Vagina (tissue), 2 donors: Measurements from ENCODE around the gene LRRC8E. TPM values are rescaled to one million over a fixed set of nuclear protein-coding genes. Genes with fewer than 3 reads are reported as not detected.

Source experiments
- DNase-seq, 2 donors: peaks; one replicate each; pipeline ENCODE4 v3.0.0-alpha.2; 2017; ENCODE audit errors: extremely low spot score in 2 of 2
- H3K27ac ChIP-seq: fragments of 200-600 bp; sonication (generic); one replicate; pipeline ENCODE4 v1.5.1; 2019
- H3K27me3 ChIP-seq: fragments of 200-600 bp; sonication (generic); one replicate; pipeline ENCODE4 v1.5.1; 2019
- H3K36me3 ChIP-seq, 2 donors: fragments of 200-600 bp; sonication (generic); one replicate each; pipeline ENCODE4 v1.5.1; 2017 to 2019
- H3K4me1 ChIP-seq: fragments of 200-600 bp; sonication (generic); one replicate; pipeline ENCODE4 v1.5.1; 2019
- H3K4me3 ChIP-seq, 2 donors: fragments of 200-600 bp; sonication (generic); 1 replicate in 1 of 2; 2 replicates in 1 of 2; pipeline ENCODE4 v1.5.1; 2016 to 2019
- H3K9me3 ChIP-seq: fragments of 200-600 bp; sonication (generic); one replicate; pipeline ENCODE4 v1.5.1; 2019
- POLR2A ChIP-seq, 2 donors: fragments of 450-650 bp; IDR thresholded peaks; one replicate each; pipeline ENCODE4 v1.6.1; 2017; ENCODE audit warnings: antibody characterized with exemption in 2 of 2, mild to moderate bottlenecking in 2 of 2, moderate library complexity in 2 of 2
- POLR2AphosphoS5 ChIP-seq, 2 donors: sonication (generic); formaldehyde crosslinking; IDR thresholded peaks; one replicate each; pipeline ENCODE4 v1.9.0; 2017; ENCODE audit warnings: antibody characterized with exemption in 2 of 2, mild to moderate bottlenecking in 2 of 2, low read depth in 1 of 2; ENCODE audit not compliant: insufficient read depth in 1 of 2
- intact Hi-C: fragments of 100-400 bp; cut with DNase I; formaldehyde crosslinking; loops from one replicate; pipeline ENCODE4 v1.15.1; 2023
- total RNA-seq: library from RNA; depleted of rRNA; stranded (reverse); fragments of >200 nt; gene quantifications from one replicate; pipeline ENCODE4 v1.2.3, GENCODE V29; 2016
- TF ChIP-seq, protein P1 (sequence below), 3 experiments: fragments of 450-650 bp in 2 of 3; fragments of 200-600 bp in 1 of 3; sonication (generic) in 1 of 3; IDR thresholded peaks; one replicate each; pipeline ENCODE4 v1.5.1; 2017 to 2019; ENCODE audit warnings: antibody characterized with exemption in 3 of 3, mild to moderate bottlenecking in 2 of 3, moderate library complexity in 2 of 3

Gene LRRC8E
- total RNA-seq, 1 donor from 2014 or later, result 6.6 TPM

DNA sequence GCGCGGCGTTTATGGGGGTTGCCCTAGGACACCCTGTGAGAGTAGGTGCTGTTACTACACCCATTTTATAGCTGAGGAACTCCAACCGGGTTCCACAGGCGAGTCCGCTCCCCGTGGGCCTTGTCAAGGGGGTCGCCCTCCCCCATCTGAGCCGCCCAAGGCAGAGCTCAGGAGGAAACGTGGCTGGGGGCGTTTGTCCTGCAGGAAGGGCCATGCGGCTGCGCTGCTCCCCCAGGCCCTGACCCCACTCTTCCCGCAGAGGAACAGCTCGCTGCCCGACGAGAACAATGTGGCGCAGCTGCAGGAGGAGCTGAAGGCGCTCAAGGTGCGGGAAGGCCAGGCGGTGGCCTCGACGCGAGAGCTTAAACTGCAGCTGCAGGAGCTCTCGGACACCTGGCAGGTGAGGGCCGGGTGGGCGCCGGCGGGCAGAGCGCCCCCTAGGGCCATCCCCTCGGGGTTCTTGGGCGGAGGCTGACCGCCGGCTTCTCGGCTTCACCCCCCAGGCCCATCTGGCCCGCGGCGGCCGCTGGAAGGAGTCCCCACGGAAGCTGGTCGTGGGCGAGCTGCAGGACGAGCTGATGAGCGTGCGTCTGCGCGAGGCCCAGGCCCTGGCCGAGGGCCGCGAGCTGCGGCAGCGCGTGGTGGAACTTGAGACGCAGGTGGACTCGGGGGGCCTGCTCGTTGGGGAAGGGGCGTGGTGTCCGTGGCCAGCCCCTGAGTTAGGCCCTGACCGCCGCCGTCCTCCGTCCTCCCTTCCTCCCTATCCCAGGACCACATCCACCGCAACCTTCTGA lies 26.5 kb upstream of the LRRC8E start:
- no peak for TF ChIP-seq POLR2A (IDR thresholded peaks at IDR 0.05)
- TF ChIP-seq, protein P1, sequence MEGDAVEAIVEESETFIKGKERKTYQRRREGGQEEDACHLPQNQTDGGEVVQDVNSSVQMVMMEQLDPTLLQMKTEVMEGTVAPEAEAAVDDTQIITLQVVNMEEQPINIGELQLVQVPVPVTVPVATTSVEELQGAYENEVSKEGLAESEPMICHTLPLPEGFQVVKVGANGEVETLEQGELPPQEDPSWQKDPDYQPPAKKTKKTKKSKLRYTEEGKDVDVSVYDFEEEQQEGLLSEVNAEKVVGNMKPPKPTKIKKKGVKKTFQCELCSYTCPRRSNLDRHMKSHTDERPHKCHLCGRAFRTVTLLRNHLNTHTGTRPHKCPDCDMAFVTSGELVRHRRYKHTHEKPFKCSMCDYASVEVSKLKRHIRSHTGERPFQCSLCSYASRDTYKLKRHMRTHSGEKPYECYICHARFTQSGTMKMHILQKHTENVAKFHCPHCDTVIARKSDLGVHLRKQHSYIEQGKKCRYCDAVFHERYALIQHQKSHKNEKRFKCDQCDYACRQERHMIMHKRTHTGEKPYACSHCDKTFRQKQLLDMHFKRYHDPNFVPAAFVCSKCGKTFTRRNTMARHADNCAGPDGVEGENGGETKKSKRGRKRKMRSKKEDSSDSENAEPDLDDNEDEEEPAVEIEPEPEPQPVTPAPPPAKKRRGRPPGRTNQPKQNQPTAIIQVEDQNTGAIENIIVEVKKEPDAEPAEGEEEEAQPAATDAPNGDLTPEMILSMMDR (IDR thresholded peaks at IDR 0.05), result no peak
- H3K4me1 ChIP-seq, result peaks cover 8% of the 10 kb centered on the region
- H3K9me3 ChIP-seq, result no peaks in the 10 kb centered on the region
- H3K27me3 ChIP-seq, result no peaks in the 10 kb centered on the region
- no peak for DNase-seq
- intact Hi-C loops, result no loop called here
- no peak overlapping the region for H3K27ac ChIP-seq
- peak overlapping the region; percentile 12 to 20 for H3K4me3 ChIP-seq
- H3K36me3 ChIP-seq, result no peaks in the 10 kb centered on the region

DNA sequence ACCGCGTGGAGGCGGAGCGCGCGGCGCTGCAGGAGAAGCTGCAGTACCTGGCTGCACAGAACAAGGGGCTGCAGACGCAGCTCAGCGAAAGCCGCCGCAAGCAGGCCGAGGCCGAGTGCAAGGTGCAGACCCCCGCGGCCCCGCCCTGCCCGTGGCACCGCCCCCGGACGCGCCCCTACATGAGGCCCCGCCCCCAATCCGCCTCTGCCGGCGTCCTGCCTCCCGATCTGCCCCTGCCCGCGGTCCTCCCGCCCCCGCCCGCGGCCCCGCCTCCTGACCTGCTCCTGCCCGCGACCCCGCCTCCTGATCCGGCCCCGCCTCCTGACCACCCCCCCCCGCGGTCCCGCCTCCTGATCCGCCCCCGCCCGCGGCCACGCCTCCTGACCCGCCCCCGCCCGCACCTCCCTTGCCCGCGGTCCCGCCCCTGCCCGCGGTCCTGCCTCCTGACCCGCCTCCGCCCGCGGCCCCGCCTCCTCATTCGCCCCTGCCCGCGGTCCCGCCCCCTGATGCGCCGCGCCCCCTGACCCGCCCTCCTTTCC lies 25.8 kb upstream of the LRRC8E start:
- H3K27ac ChIP-seq, result no peak overlapping the region
- H3K27me3 ChIP-seq, result no peaks in the 10 kb centered on the region
- no peaks in the 10 kb centered on the region for H3K36me3 ChIP-seq

DNA sequence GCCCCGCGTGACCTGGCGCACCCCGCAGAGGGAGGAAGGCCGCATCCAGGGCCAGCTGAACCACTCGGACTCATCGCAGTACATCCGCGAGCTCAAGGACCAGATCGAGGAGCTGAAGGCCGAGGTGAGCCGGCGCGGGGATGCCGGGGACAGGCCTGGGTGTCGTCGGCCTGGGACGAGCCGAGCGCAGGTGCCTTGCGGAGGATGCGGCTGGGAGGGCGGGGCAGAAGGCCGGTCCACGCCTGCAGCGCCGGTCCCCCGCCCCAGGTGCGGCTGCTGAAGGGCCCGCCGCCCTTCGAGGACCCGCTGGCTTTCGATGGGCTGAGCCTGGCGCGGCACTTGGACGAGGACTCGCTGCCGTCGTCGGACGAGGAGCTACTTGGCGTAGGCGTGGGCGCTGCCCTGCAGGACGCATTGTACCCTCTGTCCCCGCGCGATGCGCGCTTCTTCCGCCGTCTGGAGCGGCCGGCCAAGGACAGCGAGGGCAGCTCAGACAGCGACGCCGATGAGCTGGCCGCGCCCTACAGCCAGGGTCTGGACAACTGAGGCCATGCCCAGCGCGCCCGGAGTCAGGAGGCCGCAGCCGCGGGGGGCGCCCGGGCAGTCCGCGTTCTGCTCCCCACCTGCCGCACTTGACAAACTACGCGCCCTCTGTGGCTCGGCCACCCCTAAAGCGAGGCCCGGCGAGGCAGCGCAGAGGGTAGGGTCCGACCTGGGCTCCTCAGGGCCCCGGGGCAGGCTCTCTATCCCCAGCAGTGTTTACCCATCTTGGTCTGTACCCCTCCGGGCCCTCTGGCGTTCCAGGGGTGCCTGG lies 24.9 kb upstream of the LRRC8E start:
- no peak for DNase-seq
- Histone ChIP-seq H3K27me3 (no peaks in the 10 kb centered on the region), H3K4me3 (no peak overlapping the region), H3K9me3 (no peaks in the 10 kb centered on the region), H3K4me1 (peaks cover 11% of the 10 kb centered on the region), H3K36me3 (no peaks in the 10 kb centered on the region), H3K27ac (no peak overlapping the region)
- TF ChIP-seq, protein P1 (IDR thresholded peaks at IDR 0.05), result no peak
- TF ChIP-seq POLR2AphosphoS5 (IDR thresholded peaks at IDR 0.05; ENCODE audit: insufficient read depth in 1 of 2, low read depth in 1 of 2) (no peak), POLR2A (IDR thresholded peaks at IDR 0.05) (no peak)
- intact Hi-C loops, result no loop called here

More for the DNA sequence above, 25.8 kb upstream of the LRRC8E start:
- H3K9me3 ChIP-seq, result no peaks in the 10 kb centered on the region
- intact Hi-C loops, result no loop called here
- peak overlapping the region; percentile 12 to 20 for H3K4me3 ChIP-seq
- peaks cover 8% of the 10 kb centered on the region for H3K4me1 ChIP-seq
- TF ChIP-seq, protein P1 (IDR thresholded peaks at IDR 0.05), result no peak
- TF ChIP-seq POLR2AphosphoS5 (IDR thresholded peaks at IDR 0.05; ENCODE audit: insufficient read depth in 1 of 2, low read depth in 1 of 2) (no peak), POLR2A (IDR thresholded peaks at IDR 0.05) (no peak)
- DNase-seq, result no peak

DNA sequence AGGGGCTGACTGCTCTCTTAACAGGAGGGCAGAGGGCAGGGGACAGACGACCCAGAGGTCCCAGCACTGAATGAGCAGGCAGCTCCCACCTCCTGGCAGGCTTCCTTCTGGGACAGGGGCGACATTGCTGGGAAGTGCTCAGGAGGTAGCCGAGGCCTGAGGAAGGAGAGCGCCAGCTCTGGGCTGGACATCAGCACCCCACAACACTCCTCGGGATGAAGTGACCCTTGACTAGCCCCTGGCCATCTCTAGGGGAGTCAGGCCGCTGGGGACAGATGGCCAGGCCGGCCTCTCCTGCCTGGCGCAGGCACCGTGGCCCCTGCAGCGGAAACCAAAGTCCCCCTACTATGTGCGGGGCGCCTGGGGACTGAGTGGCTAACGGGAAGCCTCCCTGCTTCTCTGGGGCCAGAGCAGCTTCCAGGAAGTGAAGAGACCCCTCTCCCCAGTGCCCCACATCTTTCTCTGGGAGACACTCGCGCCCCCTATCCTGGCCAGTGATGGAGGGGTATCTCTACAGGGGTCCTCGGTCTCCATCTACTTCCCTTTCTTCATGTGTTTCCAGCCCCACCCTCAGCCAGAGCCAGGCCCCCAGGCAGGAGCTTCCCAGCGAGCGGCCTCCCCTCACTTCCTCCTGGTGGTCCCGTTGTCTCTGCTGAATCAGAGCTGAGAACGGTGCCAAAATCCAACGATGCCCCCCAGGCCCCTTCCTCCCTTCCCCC lies 24.2 kb upstream of the LRRC8E start:
- Histone ChIP-seq H3K27ac (no peak overlapping the region), H3K36me3 (no peaks in the 10 kb centered on the region), H3K4me3 (no peak overlapping the region), H3K9me3 (no peaks in the 10 kb centered on the region), H3K27me3 (no peaks in the 10 kb centered on the region), H3K4me1 (peaks cover 17% of the 10 kb centered on the region)
- TF ChIP-seq POLR2AphosphoS5 (IDR thresholded peaks at IDR 0.05; ENCODE audit: insufficient read depth in 1 of 2, low read depth in 1 of 2) (no peak), POLR2A (IDR thresholded peaks at IDR 0.05) (no peak)
- TF ChIP-seq, protein P1 (IDR thresholded peaks at IDR 0.05), result no peak
- intact Hi-C loops, result no loop called here
- no peak for DNase-seq
